OCI-M2 (cell line): ENCODE data around the gene LIMCH1.

Experiments used
- DNase-seq: peaks from one replicate; lab custom pipeline; 2025; ENCODE audit not compliant: unreplicated experiment; lab: John Stamatoyannopoulos, UW

LIMCH1 gene

GRCh38 chr4:41528512-41529205 is 9.3 kb upstream of the LIMCH1 start:
- no peak for DNase-seq

DNA sequence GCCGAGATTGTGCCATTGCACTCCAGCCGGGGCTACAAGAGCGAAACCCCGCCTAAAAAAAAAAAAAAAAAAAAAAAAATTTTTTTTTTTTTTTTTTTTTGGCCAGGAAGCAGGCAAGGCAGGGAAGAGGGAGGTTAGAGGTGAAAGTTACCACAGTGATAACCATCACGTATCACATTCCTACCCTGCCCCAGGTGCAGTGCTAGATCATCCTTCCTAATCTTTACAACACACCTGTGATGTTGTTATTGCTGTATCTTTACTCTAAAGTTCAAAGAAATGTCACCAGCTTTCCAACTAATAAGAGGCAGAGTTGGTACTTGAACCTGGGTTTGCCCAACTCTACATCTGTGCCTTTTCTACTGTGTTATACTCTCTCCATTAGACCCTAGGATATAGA is 7.2 kb upstream of the LIMCH1 start:
- DNase-seq, result no peak

- no peak for DNase-seq
These were observed 5.6 kb upstream of the LIMCH1 start for GRCh38 chr4:41532336-41532735.

GRCh38 chr4:41532882-41533281 is 5.1 kb upstream of the LIMCH1 start:
- no peak for DNase-seq

- DNase-seq, result no peak
These were observed 4.3 kb upstream of the LIMCH1 start for GRCh38 chr4:41533680-41534079.

- no peak for DNase-seq
These were observed 3.6 kb upstream of the LIMCH1 start for GRCh38 chr4:41534404-41534803.

DNA sequence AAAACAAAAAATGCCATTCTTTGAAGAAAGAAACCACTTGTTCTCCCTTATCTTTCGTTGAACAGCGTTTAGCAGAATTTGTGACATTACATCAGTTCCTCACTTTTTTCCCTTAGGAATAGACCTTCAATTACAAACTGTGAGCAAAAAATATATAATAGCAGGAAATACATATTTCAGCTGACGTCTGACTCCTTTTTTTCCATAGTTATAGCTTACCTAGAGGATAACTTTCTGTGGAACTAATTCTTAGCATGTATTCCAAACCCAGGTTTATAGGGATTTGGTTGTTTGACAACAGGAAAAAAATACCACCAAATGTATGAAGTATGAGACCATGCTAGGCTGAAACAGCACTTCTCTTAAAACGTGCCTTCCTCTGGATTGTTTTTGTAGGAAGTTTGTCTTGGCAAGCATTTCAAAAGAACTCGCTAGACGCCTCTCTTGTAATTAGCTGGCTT is 2.0 kb upstream of the LIMCH1 start:
- DNase-seq, result no peak

GRCh38 chr4:41537292-41537890 is 566 bp upstream of the LIMCH1 start:
- DNase-seq, result no peak

DNA sequence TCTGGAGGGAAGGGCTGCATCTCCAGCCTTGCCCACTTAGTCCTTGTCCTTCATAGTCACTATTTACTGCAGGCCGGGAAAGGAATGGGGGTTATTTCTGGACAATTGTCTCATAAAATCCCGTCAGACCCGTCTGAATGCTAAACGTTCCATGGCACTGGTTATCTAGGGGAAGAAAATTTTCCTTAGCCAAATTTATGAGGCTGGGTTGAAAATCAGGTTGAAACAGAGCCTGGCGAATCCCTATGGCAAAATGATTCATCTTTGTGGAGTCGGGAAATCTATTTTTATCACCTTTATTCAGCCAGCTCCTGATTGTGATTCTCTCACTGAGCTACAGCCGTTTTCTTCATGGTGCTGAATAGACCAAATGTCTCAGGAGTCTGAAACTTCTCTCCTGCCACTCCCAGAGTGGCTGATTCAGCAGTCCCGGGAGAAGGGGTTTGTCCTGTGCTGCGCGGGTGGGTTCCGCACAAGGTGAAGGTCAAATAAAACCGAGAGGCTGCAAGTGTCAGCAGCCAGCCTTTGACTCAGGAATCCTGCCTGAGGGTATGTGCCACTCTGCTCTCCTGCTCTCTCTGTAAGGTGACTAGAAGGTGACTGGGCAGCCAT is 1.0 kb downstream of the LIMCH1 start:
- DNase-seq, result no peak

GRCh38 chr4:41539711-41540110 is 1.8 kb downstream of the LIMCH1 start:
- DNase-seq, result no peak

GRCh38 chr4:41540687-41541086 is 2.7 kb downstream of the LIMCH1 start:
- DNase-seq, result no peak

- DNase-seq, result no peak
These were observed 3.7 kb downstream of the LIMCH1 start for GRCh38 chr4:41541687-41542094.

DNA sequence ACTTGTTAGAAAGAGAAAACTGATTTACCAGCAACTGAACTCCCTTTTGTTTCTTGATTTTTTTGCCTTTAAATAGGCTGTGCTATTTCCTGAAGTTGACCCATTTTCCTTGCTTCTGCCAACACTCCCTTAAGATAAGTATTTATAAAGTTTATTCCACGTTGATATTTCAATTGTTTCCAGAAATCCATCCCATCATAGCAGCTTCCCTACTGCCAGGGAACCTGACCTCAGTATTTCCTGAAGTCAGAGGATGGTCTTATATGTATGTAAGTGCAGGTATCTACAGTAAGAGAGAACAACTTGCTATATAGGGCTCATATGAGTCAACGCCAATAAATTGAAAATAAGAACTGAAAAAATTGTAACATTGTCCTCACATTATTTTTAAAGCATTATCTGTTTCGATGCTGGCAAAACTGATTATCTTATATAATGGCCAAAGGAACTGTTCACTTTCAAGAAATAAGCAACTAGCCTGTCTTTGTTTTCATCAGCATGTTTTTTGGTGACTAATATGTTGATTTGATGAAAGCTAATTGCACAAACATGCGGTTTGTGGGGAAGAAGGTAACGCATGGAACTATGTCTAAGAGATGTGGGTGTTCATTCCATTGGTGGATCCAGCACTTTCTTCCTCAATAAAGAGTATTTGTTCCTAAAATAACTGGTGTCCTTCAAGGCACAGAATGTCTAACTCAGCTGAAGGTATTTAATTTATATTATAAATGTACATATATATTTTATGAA is 4.7 kb downstream of the LIMCH1 start:
- DNase-seq, result no peak

- no peak for DNase-seq
These were observed 7.3 kb downstream of the LIMCH1 start for GRCh38 chr4:41545238-41545637.

DNA sequence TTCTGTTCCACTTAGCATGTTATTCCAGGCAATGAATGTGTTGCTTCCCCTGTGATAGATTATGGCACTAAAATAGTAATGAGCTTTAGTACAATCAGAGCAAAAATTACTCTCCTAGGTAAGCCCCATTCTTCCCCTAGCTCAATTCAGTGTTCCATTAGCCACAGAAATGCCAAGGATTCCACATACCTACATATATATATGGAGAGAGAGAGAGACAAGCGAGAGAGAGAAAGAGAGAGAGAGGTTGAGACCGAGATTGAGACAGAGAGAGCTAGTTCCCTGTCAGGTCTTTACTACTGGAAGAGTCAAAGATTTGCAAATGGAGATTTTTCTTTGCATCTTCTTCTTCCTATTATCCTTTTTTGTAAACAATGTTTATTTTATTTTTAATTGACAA is 8.7 kb downstream of the LIMCH1 start:
- DNase-seq, result no peak

GRCh38 chr4:41548305-41548880 is 10.4 kb downstream of the LIMCH1 start:
- DNase-seq, result no peak

DNA sequence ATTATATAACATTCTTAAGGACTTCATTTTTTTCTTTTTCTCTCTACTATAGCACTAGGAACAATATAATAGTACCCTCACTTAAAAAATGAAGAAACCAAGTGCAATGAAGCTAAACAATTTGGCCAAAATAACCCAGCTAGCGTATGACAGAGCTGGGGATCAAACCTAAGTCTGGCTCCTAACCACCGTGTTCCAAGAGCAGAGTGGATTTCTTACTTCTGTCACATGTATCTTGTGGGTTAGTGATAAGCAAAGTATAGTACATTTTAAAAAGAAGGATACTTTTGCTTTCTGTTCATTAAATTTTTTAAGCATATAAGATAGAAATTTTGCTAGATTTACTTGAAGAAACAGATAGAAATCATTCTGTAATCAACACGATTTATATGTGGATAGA is 11.5 kb downstream of the LIMCH1 start:
- no peak for DNase-seq

DNA sequence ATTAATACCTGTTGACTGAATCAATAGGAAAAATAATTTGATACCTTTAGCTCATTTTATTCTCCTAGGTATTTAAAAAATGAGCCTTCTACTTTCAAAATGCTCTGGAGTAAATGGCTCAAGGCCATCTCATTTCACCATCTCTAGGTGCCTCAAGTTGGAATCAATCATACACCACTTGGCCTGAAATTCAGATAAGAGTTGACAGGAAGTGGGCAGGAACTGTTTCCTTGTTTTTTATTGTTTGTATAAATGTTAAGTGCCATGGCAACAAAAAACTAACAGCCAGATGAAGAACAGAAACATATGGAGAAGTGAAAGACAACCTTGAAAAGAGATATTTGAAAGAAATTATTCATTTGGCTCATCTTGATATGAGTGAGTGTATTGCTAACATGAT is 12.4 kb downstream of the LIMCH1 start:
- DNase-seq, result no peak

DNA sequence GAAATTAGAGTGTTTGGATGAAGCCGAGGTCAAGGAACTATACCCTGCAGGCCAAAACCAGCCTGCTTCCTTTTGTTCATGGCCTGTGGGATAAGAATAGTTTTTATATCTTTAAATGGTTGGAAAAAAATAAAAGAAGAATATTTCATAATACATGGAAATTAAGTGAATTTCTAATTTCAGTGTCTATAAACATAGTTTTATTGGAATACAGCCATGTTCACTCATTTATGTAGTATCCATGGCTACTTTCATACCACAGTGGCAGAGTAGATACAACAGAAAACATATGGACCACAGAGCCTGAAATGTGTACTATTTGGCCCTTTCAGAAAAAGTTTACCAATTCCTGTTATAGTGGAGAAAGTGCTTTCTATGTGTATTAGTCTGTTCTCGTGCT is 13.6 kb downstream of the LIMCH1 start:
- DNase-seq, result no peak

- no peak for DNase-seq
These were observed 16.9 kb downstream of the LIMCH1 start for GRCh38 chr4:41554905-41555304.

DNA sequence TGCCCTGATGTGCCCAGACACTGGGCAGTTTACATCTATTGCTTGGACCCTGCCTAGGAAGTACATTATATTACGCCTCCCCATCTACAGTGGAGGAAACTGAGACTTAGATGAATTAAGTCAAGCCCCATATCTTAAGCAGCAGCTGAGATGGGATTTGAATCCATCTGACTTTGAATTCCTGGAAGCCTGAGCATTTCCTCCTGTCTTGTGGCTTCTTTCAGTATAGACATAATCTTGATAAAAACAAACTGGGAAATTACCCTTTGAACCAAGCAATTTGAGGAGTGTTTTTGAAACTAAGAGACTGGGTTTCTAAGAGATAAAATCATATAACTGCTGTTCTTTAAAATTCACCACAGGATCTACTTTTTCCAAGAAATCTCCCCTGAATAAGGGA is 18.6 kb downstream of the LIMCH1 start:
- DNase-seq, result no peak
